Measurements from ENCODE around the gene TMEM187. TPM values are rescaled to one million over a fixed set of nuclear protein-coding genes. Genes with fewer than 3 reads are reported as not detected.

The TMEM187 gene
- total and polyA plus RNA-seq, 11 donors: 3.2 to 11.4 (median 7.2) TPM

- H3K9me3 ChIP-seq: no peaks in the 10 kb centered on the region
- peaks cover 0 to 27% (median 7%) of the 10 kb centered on the region in 12 donors for H3K4me1 ChIP-seq
- H3K4me3 ChIP-seq: peak overlapping the region in 1 of 12 donors; percentile 69
- peaks cover 0 to 42% (median 3%) of the 10 kb centered on the region in 9 donors for H3K36me3 ChIP-seq
- ATAC-seq (no peak), DNase-seq (no peak)
- intact Hi-C loops (cut with DNase I): loop anchor here in 2 of 10 donors (5.0 kb wide), 2 partner anchors 34 to 39 kb away; no protein-coding TSS in a partner anchor
- WGBS, 4 donors: 87 to 92% (median 90%) methylated on average over 24 to 26 of the region's 26 CpGs
- H3K27me3 ChIP-seq: peaks cover 0 to 35% (median 0%) of the 10 kb centered on the region in 9 donors
- no peak for TF ChIP-seq CTCF (IDR thresholded peaks at IDR 0.05)
- TF ChIP-seq POLR2A (IDR thresholded peaks at IDR 0.05): no peak
- H3K27ac ChIP-seq: no peak overlapping the region
Measured at GRCh38 chrX:154017766-154018517, 45.4 kb downstream of the TMEM187 start.

- H3K9me3 ChIP-seq: no peaks in the 10 kb centered on the region
- H3K4me3 ChIP-seq: peak overlapping the region in 11 of 12 donors; percentile 42 to 69 (median 59)
- ATAC-seq (no peak), DNase-seq (no peak)
- peaks cover 0 to 25% (median 7%) of the 10 kb centered on the region in 12 donors for H3K4me1 ChIP-seq
- peaks cover 0 to 36% (median 3%) of the 10 kb centered on the region in 9 donors for H3K36me3 ChIP-seq
- intact Hi-C loops (cut with DNase I): loop anchor here in 2 of 10 donors (5.0 kb wide), 2 partner anchors 34 to 39 kb away; no protein-coding TSS in a partner anchor
- TF ChIP-seq POLR2A (IDR thresholded peaks at IDR 0.05) (no peak), CTCF (IDR thresholded peaks at IDR 0.05) (no peak)
- peak overlapping the region in 9 of 12 donors; percentile 72 to 88 (median 81) for H3K27ac ChIP-seq
- H3K27me3 ChIP-seq: peaks cover 0 to 34% (median 0%) of the 10 kb centered on the region in 9 donors
- 79 to 86% (median 82%) methylated on average over 12 to 15 of the region's 15 CpGs for WGBS, 4 donors
Measured at GRCh38 chrX:154018518-154019060, 46.0 kb downstream of the TMEM187 start.

- H3K27me3 ChIP-seq: peaks cover 0 to 33% (median 0%) of the 10 kb centered on the region in 9 donors
- peaks cover 0 to 25% (median 6%) of the 10 kb centered on the region in 12 donors for H3K4me1 ChIP-seq
- no peaks in the 10 kb centered on the region for H3K9me3 ChIP-seq
- TF ChIP-seq POLR2A (IDR thresholded peaks at IDR 0.05) (no peak), CTCF (IDR thresholded peaks at IDR 0.05) (no peak)
- peak overlapping the region; percentile 57 to 88 (median 81) for H3K27ac ChIP-seq
- H3K4me3 ChIP-seq: peak overlapping the region; percentile 37 to 69 (median 56)
- H3K36me3 ChIP-seq: peaks cover 0 to 36% (median 3%) of the 10 kb centered on the region in 9 donors
- 4 to 30% (median 8%) methylated on average over 21 to 45 of the region's 45 CpGs for WGBS, 4 donors
- no peak for ATAC-seq
- intact Hi-C loops (cut with DNase I): loop anchor here in 2 of 10 donors (5.0 kb wide), 2 partner anchors 33 to 38 kb away; no protein-coding TSS in a partner anchor
- peak in 1 of 5 donors; percentile 31 for DNase-seq
Measured at GRCh38 chrX:154019061-154019621, 46.6 kb downstream of the TMEM187 start.

Measured in heart left ventricle (tissue), 16 donors.